Thyroid gland (tissue), 4 donors: ENCODE measurements around the gene AAK1. TPM values are rescaled to one million over a fixed set of nuclear protein-coding genes. Genes with fewer than 3 reads are reported as not detected.

Experiments used
- DNase-seq, 2 donors: peaks; one replicate each; pipeline ENCODE4 v3.0.0-alpha.2; 2019
- H3K27ac ChIP-seq, 3 donors: fragments of 200-600 bp; sonication (generic); 1 replicate in 2 of 3; 2 replicates in 1 of 3; pipeline ENCODE4 v1.5.1; 2016 to 2019; ENCODE audit warnings: mild to moderate bottlenecking in 1 of 3, moderate library complexity in 1 of 3
- H3K27me3 ChIP-seq: fragments of 200-600 bp; sonication (generic); one replicate; pipeline ENCODE4 v1.5.1; 2019
- H3K36me3 ChIP-seq, 2 donors: fragments of 200-600 bp; sonication (generic); one replicate each; pipeline ENCODE4 v1.5.1; 2016 to 2019
- H3K4me1 ChIP-seq, 2 donors: fragments of 200-600 bp; sonication (generic); one replicate each; pipeline ENCODE4 v1.5.1; 2017 to 2019
- H3K4me3 ChIP-seq, 3 donors: fragments of 200-600 bp; sonication (generic); replicated peaks in 1 of 3; 1 replicate in 2 of 3; 2 replicates in 1 of 3; pipeline ENCODE4 v1.5.1; 2016; ENCODE audit warnings: mild to moderate bottlenecking in 1 of 3
- H3K9me3 ChIP-seq: fragments of 200-600 bp; sonication (generic); one replicate; pipeline ENCODE4 v1.5.1; 2017
- CTCF ChIP-seq, 6 experiments: fragments of 200-600 bp in 3 of 6; fragments of 450-650 bp in 3 of 6; sonication (generic) in 3 of 6; IDR thresholded peaks; one replicate each; pipeline ENCODE4 v1.5.1; 2016 to 2019; ENCODE audit warnings: antibody characterized with exemption in 6 of 6, mild to moderate bottlenecking in 2 of 6, inconsistent platforms in 1 of 6, moderate library complexity in 1 of 6
- POLR2A ChIP-seq, 2 donors: fragments of 450-650 bp; IDR thresholded peaks; one replicate each; pipeline ENCODE4 v1.6.1; 2017; ENCODE audit warnings: antibody characterized with exemption in 2 of 2, mild to moderate bottlenecking in 2 of 2, moderate library complexity in 1 of 2
- WGBS, 2 donors: methylation state at CpG; one replicate each; pipeline ENCODE4 v1.1.5; 2017; 5-methylcytosine and 5-hydroxymethylcytosine counted together
- intact Hi-C: fragments of 100-400 bp; cut with DNase I; formaldehyde crosslinking; loops from one replicate; pipeline ENCODE4 v1.15.1; 2023
- total RNA-seq, 4 donors: library from RNA; depleted of rRNA; stranded (reverse); fragments of >200 nt; gene quantifications; one replicate each; pipeline ENCODE4 v1.2.3, GENCODE V29; 2016

Gene AAK1
- total RNA-seq, 4 donors from 2014 or later, result 82.0 to 174 (median 144) TPM

GRCh38 chr2:69495861-69496260 is 147.7 kb downstream of the AAK1 start:
- Histone ChIP-seq H3K4me1 (no peaks in the 10 kb centered on the region), H3K36me3 (peaks cover 0 to 6% of the 10 kb centered on the region in 2 donors), H3K27ac (no peak overlapping the region), H3K4me3 (no peak overlapping the region), H3K27me3 (no peaks in the 10 kb centered on the region), H3K9me3 (no peaks in the 10 kb centered on the region)
- DNase-seq, result no peak
- 84 to 89% methylated on average over 3 of the region's 3 CpGs for WGBS, 2 donors
- TF ChIP-seq POLR2A (IDR thresholded peaks at IDR 0.05) (no peak), CTCF (IDR thresholded peaks at IDR 0.05) (no peak)
- intact Hi-C loops, result no loop called here

GRCh38 chr2:69495008-69495407 is 148.5 kb downstream of the AAK1 start:
- Histone ChIP-seq H3K27ac (no peak overlapping the region), H3K4me1 (no peaks in the 10 kb centered on the region), H3K27me3 (no peaks in the 10 kb centered on the region), H3K36me3 (peaks cover 0 to 6% of the 10 kb centered on the region in 2 donors), H3K4me3 (no peak overlapping the region), H3K9me3 (no peaks in the 10 kb centered on the region)
- DNase-seq, result no peak
- WGBS, 2 donors, result 78 to 82% methylated on average over 3 of the region's 3 CpGs
- TF ChIP-seq CTCF (IDR thresholded peaks at IDR 0.05) (no peak), POLR2A (IDR thresholded peaks at IDR 0.05) (no peak)
- intact Hi-C loops, result no loop called here

GRCh38 chr2:69494126-69494525 is 149.4 kb downstream of the AAK1 start:
- no peak for DNase-seq
- WGBS, 2 donors, result 81 to 85% methylated on average over 3 of the region's 3 CpGs
- peak overlapping the region in 1 of 3 donors; percentile 25 for H3K27ac ChIP-seq
- TF ChIP-seq POLR2A (IDR thresholded peaks at IDR 0.05) (no peak), CTCF (IDR thresholded peaks at IDR 0.05) (no peak)
- H3K4me3 ChIP-seq, result no peak overlapping the region
- intact Hi-C loops, result no loop called here
- H3K27me3 ChIP-seq, result no peaks in the 10 kb centered on the region
- H3K36me3 ChIP-seq, result peaks cover 0 to 6% of the 10 kb centered on the region in 2 donors
- H3K4me1 ChIP-seq, result no peaks in the 10 kb centered on the region
- H3K9me3 ChIP-seq, result no peaks in the 10 kb centered on the region

- 77 to 79% methylated on average over 6 of the region's 6 CpGs for WGBS, 2 donors
- TF ChIP-seq POLR2A (IDR thresholded peaks at IDR 0.05) (no peak), CTCF (IDR thresholded peaks at IDR 0.05) (no peak)
Measured at GRCh38 chr2:69493268-69493667, 150.3 kb downstream of the AAK1 start.

GRCh38 chr2:69491864-69492263 is 151.7 kb downstream of the AAK1 start:
- H3K36me3 ChIP-seq, result peaks cover 3 to 4% of the 10 kb centered on the region in 2 donors
- intact Hi-C loops, result no loop called here
- H3K27me3 ChIP-seq, result no peaks in the 10 kb centered on the region
- no peaks in the 10 kb centered on the region for H3K9me3 ChIP-seq
- H3K4me1 ChIP-seq, result no peaks in the 10 kb centered on the region
- no peak overlapping the region for H3K4me3 ChIP-seq
- DNase-seq, result no peak
- 93 to 95% methylated on average over 4 of the region's 4 CpGs for WGBS, 2 donors
- H3K27ac ChIP-seq, result peak overlapping the region in 1 of 3 donors; percentile 26
- TF ChIP-seq CTCF (IDR thresholded peaks at IDR 0.05), result no peak
- no peak for TF ChIP-seq POLR2A (IDR thresholded peaks at IDR 0.05)

More at GRCh38 chr2:69493268-69493667, 150.3 kb downstream of the AAK1 start:
- Histone ChIP-seq H3K9me3 (no peaks in the 10 kb centered on the region), H3K36me3 (peaks cover 0 to 6% of the 10 kb centered on the region in 2 donors), H3K4me3 (no peak overlapping the region), H3K4me1 (no peaks in the 10 kb centered on the region), H3K27me3 (no peaks in the 10 kb centered on the region), H3K27ac (no peak overlapping the region)
- intact Hi-C loops, result no loop called here
- peak in 1 of 2 donors; percentile 16 for DNase-seq
